ENCODE data around the gene ZNF484. TPM values are rescaled to one million over a fixed set of nuclear protein-coding genes. Genes with fewer than 3 reads are reported as not detected.
"Not testable (repeated sequence)": the region's sequence is repeated elsewhere in the genome, so short reads cannot be mapped to it uniquely, and the experiment has no call there.

Gene ZNF484
- total RNA-seq, 1 experiment from 2014 or later: 16.6 TPM

DNA sequence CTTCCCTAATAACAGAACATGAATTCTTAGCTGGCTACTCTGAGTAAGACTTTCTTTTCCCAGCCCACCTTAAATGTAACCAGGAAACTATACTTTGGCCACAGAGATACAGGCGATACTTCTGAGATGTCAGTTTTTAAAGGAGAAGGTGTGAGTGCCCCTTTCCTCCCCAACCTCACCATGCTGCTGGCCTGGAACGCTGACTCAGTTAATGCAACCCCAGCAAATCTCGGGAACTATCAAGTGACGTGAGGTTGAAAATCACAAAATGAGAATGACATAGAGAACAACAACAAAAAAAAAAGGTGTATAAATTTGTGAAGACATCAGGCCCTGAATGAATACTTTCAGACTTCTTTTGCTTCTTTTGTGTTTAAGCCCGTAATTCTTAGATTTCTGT, 13.7 kb downstream of the ZNF484 start:
- no peak for DNase-seq (ENCODE audit: extremely low read depth, low read depth)

DNA sequence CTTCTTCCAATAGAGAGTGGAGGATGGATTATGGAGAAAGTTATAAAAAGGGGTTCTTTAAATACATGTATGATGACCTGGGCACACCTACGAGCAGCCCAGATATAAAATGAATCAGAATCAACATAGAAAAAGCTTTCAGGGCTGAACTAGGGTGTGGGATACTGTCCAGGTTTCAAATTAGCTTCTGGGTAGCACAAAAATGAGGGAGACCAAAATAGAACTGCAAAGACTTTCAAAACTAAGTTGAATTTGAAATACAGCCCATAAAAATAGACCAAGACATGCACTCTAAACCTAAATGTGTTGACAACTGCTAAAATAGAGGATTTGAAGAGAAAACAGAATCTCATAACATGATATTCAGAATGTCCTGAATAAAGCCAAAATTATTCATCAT, 17.0 kb downstream of the ZNF484 start:
- DNase-seq (ENCODE audit: extremely low read depth, low read depth): no peak

DNA sequence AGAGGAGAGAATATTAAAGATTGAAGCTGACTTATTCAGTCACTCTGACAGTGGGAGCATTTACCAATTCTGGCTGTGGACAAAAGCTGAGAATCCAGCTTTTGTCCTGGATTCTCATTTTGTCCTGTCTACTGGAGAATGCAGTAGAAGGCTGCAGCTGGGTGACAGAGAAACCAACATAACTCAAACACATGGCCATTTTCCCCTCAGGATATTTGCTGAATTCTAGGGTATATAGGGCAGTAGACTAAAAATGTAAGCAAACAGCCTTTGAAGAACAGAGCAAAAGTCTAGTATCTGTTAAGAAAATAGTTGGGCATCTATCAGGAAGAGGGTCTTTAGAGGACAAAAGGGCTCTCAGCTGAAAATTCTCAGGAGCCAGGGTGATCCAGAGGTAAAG, 20.6 kb downstream of the ZNF484 start:
- no peak for DNase-seq (ENCODE audit: extremely low read depth, low read depth)

DNA sequence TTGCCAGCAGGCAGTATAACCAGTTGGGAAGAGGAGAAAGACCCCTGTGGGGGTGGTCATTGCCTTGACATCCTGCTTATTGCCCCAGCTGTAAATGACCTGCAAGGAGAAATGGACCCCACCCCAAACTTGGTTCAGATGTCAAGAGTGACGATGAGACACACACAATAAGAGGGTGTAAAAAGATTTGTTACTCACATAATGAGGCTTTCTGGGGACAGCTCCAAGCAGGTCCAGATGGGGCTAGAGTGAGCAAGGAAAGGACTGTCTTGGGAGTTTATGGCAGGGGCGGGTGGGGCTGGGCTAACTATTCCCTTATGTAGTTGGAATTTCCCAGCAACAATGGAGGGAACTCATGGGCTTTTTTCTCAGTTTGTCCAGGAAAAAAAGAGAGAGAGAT, 24.1 kb downstream of the ZNF484 start:
- no peak for DNase-seq (ENCODE audit: extremely low read depth, low read depth)

DNA sequence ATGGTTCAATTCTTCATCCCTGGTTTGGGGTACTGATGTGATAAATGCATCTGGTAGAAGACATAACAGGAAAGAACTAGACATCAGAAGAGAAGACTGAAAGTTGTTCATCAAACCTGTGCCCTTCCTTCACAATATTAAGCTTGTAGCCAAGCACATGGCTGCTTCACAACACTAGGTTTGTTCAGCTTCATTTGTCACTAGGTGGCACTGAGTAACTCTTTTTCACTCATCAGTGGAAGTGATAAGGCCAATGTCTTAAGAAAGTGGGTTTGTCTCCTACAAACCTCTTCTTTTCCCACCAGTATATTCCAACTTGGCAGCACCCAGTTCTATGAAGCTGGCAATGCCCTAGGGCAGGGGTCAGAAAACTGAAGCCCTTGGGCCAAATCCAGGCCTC, 26.9 kb downstream of the ZNF484 start:
- no peak for DNase-seq (ENCODE audit: extremely low read depth, low read depth)

DNA sequence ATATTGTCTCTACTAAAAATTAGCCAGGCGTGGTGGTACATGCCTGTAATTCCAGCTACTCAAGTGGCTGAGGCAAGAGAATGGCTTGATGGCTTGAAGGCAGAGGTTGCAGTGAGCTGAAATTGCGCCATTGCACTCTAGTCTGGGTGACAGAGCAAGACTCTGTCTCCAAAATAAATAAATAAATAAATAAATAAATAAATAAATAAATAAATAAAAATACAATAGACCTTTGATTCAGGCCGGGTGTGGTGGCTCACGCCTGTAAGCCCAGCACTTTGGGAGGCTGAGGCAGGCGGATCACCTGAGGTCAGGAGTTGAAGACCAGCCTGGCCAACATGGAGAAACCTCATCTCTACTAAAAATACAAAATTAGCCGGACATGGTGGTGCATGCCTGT, 29.1 kb downstream of the ZNF484 start:
- DNase-seq (ENCODE audit: extremely low read depth, low read depth): not testable (repeated sequence)

DNA sequence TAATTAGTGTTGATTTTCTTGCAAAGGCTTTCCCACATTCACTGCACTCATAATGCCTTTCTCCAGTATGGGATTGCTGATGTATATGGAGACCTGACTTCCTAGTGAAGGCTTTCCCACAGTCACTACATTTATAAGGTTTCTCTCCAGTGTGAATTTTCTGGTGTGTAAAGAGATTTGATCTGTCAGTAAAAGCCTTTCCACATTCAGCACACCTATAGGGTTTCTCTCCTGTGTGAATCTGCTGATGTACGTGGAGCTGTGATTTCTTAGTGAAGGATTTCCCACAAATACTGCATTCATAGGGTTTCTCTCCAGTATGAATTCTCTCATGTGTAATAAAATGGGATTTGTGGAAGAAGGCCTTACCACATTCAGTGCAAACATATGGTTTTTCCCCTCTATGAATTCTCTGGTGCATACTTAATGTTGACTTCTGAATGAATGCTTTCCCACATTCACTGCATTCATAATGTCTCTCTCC, 31.1 kb downstream of the ZNF484 start:
- DNase-seq (ENCODE audit: extremely low read depth, low read depth): no peak

DNA sequence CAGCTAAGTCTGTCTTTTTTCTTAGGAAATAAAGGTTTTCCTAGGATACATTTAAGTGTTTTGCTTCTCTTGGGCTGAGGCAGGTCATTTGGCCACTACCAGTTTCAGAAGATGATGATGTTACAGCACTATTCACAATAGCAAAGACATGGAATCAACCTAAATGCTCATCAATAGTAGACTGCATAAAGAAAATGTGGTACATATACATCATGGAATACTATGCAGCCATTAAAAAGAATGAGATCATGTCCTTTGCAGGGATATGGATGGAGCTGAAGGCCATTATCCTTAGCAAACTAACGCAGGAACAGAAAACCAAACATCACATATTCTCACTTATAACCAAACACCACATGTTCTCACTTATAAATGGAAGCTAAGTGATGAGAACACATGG, 39.4 kb downstream of the ZNF484 start:
- not testable (repeated sequence) for DNase-seq (ENCODE audit: extremely low read depth, low read depth)

DNA sequence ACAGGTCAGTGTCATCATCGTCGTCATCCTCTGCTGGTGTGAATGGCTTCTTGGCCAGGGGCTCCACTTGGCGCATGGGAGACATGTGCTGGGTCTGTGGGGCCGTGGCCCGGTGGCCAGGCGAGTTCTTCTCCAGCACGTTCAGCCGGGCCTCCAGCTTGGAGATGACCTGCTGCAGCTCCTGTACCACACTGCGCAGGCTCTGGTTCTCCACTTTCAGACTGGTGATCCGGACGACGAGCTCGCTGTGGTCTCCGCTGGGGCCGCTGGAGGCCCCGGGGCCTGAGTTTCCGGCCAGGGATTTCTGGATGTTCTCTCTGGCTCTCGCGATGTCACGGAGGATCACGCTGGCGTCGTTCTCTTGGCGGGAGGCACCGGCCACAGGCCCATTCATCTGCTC, 40.6 kb downstream of the ZNF484 start:
- DNase-seq (ENCODE audit: extremely low read depth, low read depth): no peak

DNA sequence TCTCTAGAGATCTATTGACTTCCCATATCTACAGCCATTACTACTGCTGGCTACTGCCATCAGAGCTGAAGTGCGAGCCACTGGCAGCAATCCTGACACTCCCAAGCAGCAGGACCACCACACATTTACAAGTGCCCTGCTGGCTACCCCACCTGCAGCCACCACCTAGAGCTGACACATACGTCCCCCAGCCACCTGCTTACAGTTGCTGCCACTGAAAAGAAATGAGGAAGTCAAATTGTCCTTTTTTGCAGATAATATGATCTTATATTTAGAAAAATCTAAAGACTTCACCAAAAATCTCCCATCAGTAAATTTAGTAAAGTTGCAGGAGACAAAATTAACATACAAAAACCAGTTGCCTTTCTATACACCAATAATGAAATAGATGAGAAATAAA, 48.4 kb downstream of the ZNF484 start:
- DNase-seq (ENCODE audit: extremely low read depth, low read depth): no peak

DNA sequence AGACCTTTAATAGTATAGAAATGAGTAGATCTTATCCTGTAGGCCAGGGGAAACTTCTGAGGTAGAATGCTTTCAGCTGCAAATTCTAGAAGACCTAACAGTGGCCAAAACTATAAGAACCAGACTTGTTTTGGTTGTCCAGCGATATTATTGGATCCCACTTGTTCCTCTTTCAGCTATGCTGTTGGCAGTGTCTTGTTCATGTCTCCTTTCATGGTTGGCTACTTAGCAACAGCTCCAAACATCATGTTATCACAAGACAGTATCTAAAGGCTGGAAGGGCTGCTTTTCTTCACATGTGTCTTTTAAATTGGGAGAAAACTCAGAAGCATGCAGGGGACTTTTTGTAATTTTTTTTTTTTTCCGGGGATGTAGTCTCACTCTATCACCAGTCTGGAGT, 52.8 kb downstream of the ZNF484 start:
- not testable (repeated sequence) for DNase-seq (ENCODE audit: extremely low read depth, low read depth)

DNA sequence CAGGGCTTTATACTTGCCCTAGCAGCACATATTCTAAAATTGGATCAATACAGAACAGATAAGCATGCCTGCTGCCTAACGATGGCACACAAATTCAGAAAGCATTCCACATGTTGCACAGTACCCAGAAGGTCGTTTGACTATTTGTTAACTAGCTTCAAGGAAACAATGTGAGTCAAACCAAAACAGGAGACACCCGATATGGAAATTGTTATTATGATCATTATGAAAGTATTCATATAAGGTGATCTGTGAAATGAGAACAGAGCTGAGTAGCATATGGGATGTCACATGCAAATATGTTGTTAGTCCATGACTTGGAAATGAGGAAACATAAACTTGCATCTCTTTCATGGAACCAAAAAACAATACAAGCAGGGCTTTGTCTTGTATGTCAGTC, 56.9 kb downstream of the ZNF484 start:
- no peak for DNase-seq (ENCODE audit: extremely low read depth, low read depth)

DNA sequence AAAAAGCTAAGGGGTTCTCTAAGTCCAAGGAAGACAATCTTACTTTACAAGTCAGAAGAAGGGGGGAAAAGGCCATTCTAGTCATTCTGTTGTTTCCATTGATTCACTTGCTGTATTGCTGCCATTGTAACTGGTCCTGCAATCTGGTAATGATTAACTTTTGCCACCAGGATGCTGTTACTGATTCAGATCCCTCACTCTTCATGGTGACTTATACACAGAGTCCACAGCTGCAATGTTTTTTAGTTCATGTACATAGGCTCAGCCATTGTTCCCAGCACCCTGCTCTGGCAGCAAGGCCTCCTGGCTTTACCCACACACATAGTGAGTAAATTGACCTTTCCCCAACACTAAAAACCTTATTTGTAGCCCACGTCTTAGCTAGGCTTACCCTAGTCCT, 57.9 kb downstream of the ZNF484 start:
- DNase-seq (ENCODE audit: extremely low read depth, low read depth): not testable (repeated sequence)

DNA sequence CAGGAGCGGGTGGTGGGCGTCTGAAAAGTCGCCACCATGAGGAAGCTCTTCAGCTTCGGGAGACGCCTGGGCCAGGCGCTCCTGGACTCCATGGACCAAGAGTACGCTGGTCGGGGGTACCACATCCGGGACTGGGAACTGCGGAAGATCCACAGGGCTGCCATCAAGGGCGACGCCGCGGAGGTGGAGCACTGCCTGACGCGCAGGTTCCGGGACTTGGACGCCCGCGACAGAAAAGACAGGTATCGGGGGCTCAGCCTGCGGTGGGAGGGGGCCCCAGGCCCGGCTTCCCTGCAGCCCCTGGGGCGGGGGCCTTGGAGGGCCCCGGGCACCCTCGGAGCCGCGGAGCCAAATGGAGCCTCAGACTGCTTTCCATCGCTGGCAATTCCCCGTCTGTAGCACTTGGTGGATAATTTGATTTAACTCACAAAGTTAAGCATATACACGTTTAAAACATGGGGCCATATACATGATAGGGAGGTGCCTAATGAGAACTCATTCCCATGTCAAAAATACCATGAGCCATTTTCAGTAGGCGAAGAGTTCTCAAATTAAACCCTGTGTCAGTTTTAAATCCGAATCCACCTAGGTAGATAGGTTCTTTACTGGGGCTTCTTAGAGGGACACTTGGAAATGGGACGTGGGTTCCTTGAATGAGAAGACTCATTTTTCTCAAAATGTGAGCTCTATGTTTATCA, 68.1 kb downstream of the ZNF484 start:
- not testable (repeated sequence) for DNase-seq (ENCODE audit: extremely low read depth, low read depth)

DNA sequence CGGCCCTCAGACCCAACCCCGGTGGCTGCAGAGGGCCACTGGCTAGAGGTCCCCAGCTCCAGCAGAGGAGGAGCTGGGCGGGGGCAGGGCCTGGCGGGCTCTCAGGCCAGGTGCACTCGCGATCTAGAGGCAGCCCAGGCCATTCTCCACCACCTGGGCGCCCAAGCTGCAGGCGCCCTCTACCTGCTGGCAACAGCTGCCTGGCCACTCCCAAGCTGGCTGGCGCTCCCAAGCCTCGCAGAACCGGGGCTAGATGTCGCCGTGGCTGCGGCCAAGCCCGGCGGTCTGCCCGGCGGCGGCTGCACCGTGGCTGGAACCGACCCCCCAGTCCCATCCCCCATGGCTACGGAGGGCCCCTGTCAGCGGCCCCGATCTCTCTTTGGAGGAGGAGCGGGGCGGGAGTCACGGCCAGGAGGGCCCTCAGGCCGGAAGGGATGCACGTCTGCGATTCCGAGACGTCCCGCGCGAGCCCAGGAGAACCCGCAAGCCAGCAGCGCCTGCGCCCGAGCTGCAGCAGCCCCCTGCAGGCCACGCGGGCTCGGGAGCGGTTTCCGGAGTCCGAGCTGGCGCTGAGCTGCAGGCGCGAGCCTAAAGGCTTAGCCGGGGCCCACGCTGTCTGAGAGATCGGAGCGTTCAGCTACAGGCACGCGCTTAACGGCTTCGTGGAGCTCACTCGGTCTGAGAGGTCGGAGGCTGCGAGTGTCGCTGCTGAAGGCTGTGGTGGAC, 68.9 kb downstream of the ZNF484 start:
- peak; percentile 31 for DNase-seq (ENCODE audit: extremely low read depth, low read depth)

DNA sequence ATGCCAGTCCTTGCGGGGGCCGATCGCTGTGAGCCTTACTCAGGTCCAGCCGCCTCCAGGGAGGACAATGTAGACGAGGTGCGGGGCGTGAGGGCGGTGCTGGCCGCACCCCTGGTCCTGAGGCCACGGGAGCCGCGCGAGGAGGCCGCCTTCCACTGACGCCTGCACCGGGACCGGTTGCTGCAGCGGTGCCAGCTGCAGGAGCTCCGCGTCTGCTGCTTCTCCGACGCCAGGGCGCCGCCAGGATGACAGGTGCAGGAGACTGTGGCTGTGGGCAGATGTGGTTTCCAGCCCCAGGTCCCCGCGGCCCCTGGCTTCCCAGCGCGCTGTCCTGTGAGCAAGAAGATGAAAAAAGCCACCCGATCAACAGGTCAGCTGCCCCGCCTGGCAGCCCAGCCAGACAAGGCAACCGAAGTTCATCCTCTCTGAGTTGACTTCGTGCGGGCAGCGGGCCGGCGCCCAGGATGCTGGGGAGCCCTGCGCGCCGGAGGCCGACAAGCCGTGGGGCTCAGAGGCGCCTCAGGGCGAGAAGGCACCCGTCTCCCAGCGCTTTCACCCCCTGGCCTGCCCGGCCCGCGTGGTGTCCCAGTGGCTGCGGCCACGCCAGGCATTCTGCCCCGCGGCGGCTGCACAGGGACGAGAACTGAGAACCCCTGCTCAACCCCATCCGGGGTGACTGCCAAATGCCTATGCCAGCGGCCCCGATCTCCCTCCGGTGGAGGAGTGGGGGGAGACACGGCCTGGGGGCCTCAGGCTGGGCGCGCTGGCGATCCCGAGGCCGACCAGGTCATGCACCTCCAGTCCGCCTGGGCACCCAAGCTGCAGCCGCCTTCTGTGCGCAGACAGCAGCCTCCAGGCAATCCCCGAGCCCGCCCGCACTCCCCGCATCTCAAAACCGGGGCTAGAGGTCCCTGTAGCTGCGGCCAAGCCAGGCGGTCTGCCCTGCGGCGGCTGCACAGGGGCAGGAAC, 69.8 kb downstream of the ZNF484 start:
- DNase-seq (ENCODE audit: extremely low read depth, low read depth): no peak

DNA sequence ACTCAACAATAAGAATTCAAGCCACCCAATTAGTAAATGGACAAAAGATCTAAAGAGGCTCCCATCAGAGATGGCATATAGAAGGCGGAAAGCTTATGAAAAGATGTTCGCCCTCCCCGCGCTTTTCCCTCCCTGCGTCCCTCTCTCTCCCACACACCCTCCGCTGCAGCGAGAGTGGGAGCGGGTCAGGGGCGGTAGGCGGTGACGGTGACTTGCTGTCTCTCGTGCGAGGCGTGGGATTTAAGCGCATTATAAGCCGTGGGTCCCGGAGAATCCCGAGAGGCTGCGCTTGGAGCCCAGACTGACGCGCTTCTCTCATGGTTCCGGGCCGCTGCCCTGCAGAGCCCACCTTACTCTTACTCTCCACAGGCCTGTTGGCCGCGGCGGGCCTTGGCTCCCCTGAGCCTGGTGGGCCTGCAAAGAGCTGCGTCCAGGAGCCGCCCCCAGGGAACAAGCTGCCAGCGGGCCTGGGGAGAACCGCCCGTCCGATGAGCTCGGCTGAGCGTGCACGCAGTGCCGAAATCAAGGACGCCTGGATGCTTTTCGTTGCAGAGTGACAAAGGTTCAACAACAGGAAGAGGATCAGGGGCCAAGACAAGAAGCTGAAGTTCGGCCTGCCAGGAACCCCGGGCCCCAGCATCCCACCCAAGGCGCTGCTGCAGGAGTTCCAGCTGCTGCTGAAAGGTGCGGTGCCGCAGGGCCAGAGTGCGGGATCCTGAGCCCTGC, 70.6 kb downstream of the ZNF484 start:
- no peak for DNase-seq (ENCODE audit: extremely low read depth, low read depth)

DNA sequence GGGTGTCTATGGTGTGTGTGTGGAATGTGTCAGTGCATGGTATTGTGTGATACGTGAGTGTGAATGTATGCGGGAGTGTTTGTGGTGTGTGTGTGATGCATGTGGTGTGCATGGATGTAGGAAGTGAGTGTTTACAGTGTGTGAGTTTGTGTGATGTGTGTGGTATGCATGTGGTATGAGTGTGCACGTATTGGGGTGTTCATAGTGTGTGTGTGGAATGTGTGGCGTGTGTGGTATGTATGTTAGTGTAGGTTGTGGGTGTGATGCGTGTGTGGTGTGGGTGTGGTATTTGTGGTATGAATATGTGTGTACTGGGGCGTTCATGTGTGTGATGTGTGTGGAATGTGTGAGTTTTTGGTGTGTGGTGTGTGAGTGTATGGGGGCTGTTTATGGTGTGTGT, 73.1 kb downstream of the ZNF484 start:
- no peak for DNase-seq (ENCODE audit: extremely low read depth, low read depth)

DNA sequence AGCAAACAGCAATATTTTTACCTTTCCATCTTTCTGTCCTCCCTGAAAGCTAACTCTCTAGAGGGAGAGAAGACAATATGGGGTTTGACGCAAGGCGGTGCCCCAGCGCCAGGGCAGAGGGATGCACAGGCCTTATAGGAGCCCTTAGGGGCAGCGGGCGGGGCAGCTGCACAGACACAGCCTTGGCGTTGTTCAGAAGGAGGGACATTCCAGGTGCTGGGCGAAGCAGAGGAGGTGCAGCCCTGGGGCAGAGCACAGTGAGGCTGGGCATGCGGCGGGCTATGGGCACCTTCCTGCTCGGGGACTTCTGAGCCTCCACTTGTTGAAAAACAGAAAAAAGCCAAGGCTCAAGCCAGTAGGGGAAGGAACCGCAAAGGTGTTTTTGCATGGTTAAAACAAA, 79.5 kb downstream of the ZNF484 start:
- DNase-seq (ENCODE audit: extremely low read depth, low read depth): no peak

DNA sequence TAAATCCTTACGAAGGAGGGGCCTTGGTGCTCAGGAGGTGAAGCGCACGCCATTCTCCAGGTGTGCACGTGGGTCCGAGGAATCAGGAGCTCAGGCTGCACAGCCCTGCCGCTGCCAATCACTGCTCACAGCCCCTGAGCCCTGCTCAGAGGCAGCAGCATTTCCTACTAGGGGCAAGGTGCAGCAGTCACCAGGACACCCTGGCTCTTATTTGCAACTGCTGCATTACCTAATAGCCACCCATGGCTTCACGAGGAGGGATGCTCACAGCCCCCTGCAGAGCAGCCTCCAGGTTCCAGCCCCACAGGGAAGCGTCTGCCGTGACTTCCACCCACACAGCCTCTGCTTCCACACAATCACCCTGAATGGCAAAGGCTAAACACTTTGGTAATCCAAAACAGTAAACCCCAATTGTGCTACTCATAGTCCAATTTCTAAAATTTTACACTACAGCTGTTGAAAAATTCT, 81.5 kb downstream of the ZNF484 start:
- DNase-seq (ENCODE audit: extremely low read depth, low read depth): not testable (repeated sequence)
